CD14-positive monocyte (primary cell): ENCODE measurements around the gene SLC7A4. TPM values are rescaled to one million over a fixed set of nuclear protein-coding genes. Genes with fewer than 3 reads are reported as not detected.
"Not testable (repeated sequence)": the region's sequence is repeated elsewhere in the genome, so short reads cannot be mapped to it uniquely, and the experiment has no call there.

Experiments
- DNase-seq, 3 donors: peaks; one replicate each; pipeline ENCODE4 v3.0.0-alpha.2; 2011 to 2022
- H2AFZ ChIP-seq: 2 replicates; pipeline ENCODE4 v1.6.0; 2012; ENCODE audit warnings: mild to moderate bottlenecking, low read depth, low read length, inconsistent platforms; ENCODE audit not compliant: insufficient read depth, poor library complexity, severe bottlenecking
- H3K27ac ChIP-seq, 2 donors: 1 replicate in 1 of 2; 2 replicates in 1 of 2; pipeline ENCODE4 v1.5.1; 2012 to 2013; ENCODE audit warnings: low read length in 2 of 2, control low read depth in 1 of 2, inconsistent platforms in 1 of 2, low read depth in 1 of 2, mild to moderate bottlenecking in 1 of 2
- H3K27me3 ChIP-seq, 2 donors: one replicate each; pipeline versions ENCODE4 v1.6.0 to v1.6.1; 2011 to 2013; ENCODE audit warnings: low read length in 2 of 2; ENCODE audit not compliant: control insufficient read depth in 2 of 2, insufficient read depth in 2 of 2
- H3K36me3 ChIP-seq, 2 donors: replicated peaks in 1 of 2; 1 replicate in 1 of 2; 2 replicates in 1 of 2; pipeline versions ENCODE4 v1.5.1 to v1.6.1; 2012 to 2013; ENCODE audit warnings: low read length in 2 of 2, control low read depth in 1 of 2, inconsistent platforms in 1 of 2, mild to moderate bottlenecking in 1 of 2; ENCODE audit not compliant: insufficient read depth in 2 of 2, control insufficient read depth in 1 of 2
- H3K4me1 ChIP-seq, 2 donors: 1 replicate in 1 of 2; 2 replicates in 1 of 2; pipeline versions ENCODE4 v1.5.1 to v1.6.1; 2012 to 2013; ENCODE audit warnings: low read length in 2 of 2, control low read depth in 1 of 2, inconsistent platforms in 1 of 2, mild to moderate bottlenecking in 1 of 2, moderate library complexity in 1 of 2; ENCODE audit not compliant: insufficient read depth in 2 of 2, control insufficient read depth in 1 of 2
- H3K4me2 ChIP-seq: replicated peaks from 2 replicates; pipeline ENCODE3; 2012; ENCODE audit warnings: low read length, moderate library complexity, mild to moderate bottlenecking; ENCODE audit not compliant: poor library complexity, severe bottlenecking; ENCODE audit errors: extremely low read depth
- H3K4me3 ChIP-seq, 3 experiments: fragments of 200-600 bp in 1 of 3; sonication (generic) in 1 of 3; replicated peaks in 1 of 3; 1 replicate in 2 of 3; 2 replicates in 1 of 3; pipeline ENCODE4 v1.5.1; 2011 to 2013; ENCODE audit warnings: low read length in 3 of 3, mild to moderate bottlenecking in 3 of 3, control low read depth in 2 of 3, low read depth in 2 of 3, inconsistent platforms in 1 of 3, moderate library complexity in 1 of 3
- H3K79me2 ChIP-seq: 2 replicates; pipeline ENCODE4 v1.6.0; 2012; ENCODE audit warnings: mild to moderate bottlenecking, control low read depth, inconsistent platforms, low read length, moderate library complexity; ENCODE audit not compliant: insufficient read depth
- H3K9ac ChIP-seq: 2 replicates; pipeline ENCODE4 v1.6.0; 2017; ENCODE audit warnings: low read length, mild to moderate bottlenecking; ENCODE audit not compliant: insufficient read depth, poor library complexity, severe bottlenecking
- H3K9me3 ChIP-seq, 2 donors: replicated peaks in 1 of 2; 1 replicate in 1 of 2; 2 replicates in 1 of 2; pipeline versions ENCODE4 v1.5.1 to v1.6.1; 2012 to 2013; ENCODE audit warnings: low read length in 2 of 2, control low read depth in 1 of 2; ENCODE audit not compliant: control insufficient read depth in 1 of 2, insufficient read depth in 1 of 2
- H4K20me1 ChIP-seq: 2 replicates; pipeline ENCODE4 v1.6.0; 2012; ENCODE audit warnings: mild to moderate bottlenecking, low read length, control low read depth, moderate library complexity; ENCODE audit not compliant: insufficient read depth
- H3K27ac Mint-ChIP-seq, 7 donors: one replicate each; pipeline ENCODE4 v1.8.0; 2020; ENCODE audit warnings: mild to moderate bottlenecking in 7 of 7, mixed read lengths in 7 of 7, moderate library complexity in 6 of 7, inconsistent platforms in 2 of 7
- H3K27me3 Mint-ChIP-seq, 3 donors: one replicate each; pipeline ENCODE4 v1.8.0; 2021 to 2022; ENCODE audit warnings: low read depth in 3 of 3, mild to moderate bottlenecking in 3 of 3, mixed read lengths in 3 of 3, moderate library complexity in 3 of 3, inconsistent platforms in 1 of 3
- H3K36me3 Mint-ChIP-seq, 2 donors: one replicate each; pipeline ENCODE4 v1.8.0; 2020; ENCODE audit warnings: mixed read lengths in 2 of 2, inconsistent platforms in 1 of 2, mild to moderate bottlenecking in 1 of 2
- H3K4me1 Mint-ChIP-seq: one replicate; pipeline ENCODE4 v1.8.0; 2020; ENCODE audit warnings: mild to moderate bottlenecking, mixed read lengths
- H3K4me3 Mint-ChIP-seq, 2 donors: one replicate each; pipeline ENCODE4 v1.8.0; 2020; ENCODE audit warnings: mild to moderate bottlenecking in 2 of 2, mixed read lengths in 2 of 2, moderate library complexity in 1 of 2
- H3K9me3 Mint-ChIP-seq, 7 donors: one replicate each; pipeline ENCODE4 v1.8.0; 2020 to 2022; ENCODE audit warnings: mixed read lengths in 7 of 7, mild to moderate bottlenecking in 6 of 7, moderate library complexity in 6 of 7, inconsistent platforms in 2 of 7
- CTCF ChIP-seq: fragments of 200-600 bp; IDR thresholded peaks from one replicate; pipeline ENCODE4 v1.8.0; 2022; ENCODE audit warnings: antibody characterized with exemption, mild to moderate bottlenecking
- WGBS: methylation state at CpG from one replicate; pipeline ENCODE4 v1.1.5; 2013; ENCODE audit warnings: missing lambda C conversion rate; ENCODE audit not compliant: insufficient coverage; 5-methylcytosine and 5-hydroxymethylcytosine counted together
- intact Hi-C, 2 donors: fragments of 100-400 bp; cut with micrococcal nuclease; formaldehyde crosslinking; loops; one replicate each; pipeline versions ENCODE4 v1.15.0 to v1.15.1; 2023
- polyA plus RNA-seq, 3 donors: library from polyadenylated mRNA; depleted of rRNA in 1 of 3; unstranded in 2 of 3; stranded (reverse) in 1 of 3; fragments of 300-500 nt in 2 of 3; fragments of >200 nt in 1 of 3; fragmentation: Illumina TruSeq in 2 of 3; gene quantifications; 1 replicate in 2 of 3; 2 replicates in 1 of 3; pipeline ENCODE4 v1.2.3, GENCODE V29; 2012 to 2021

SLC7A4 gene
- polyA plus RNA-seq, 3 donors = not detected

- Mint-ChIP-seq H3K27ac (peak overlapping the region in 5 of 7 donors; percentile 0 to 76 (median 50)), H3K36me3 (no peaks in the 10 kb centered on the region), H3K4me1 (peaks cover 6% of the 10 kb centered on the region), H3K9me3 (peaks cover 0 to 5% (median 0%) of the 10 kb centered on the region in 7 donors), H3K4me3 (no peak overlapping the region), H3K27me3 (peaks cover 1 to 8% (median 2%) of the 10 kb centered on the region in 3 donors)
- Histone ChIP-seq H3K27ac (peak overlapping the region in 1 of 2 donors; percentile 51), H3K4me1 (peaks cover 4 to 8% of the 10 kb centered on the region in 2 donors), H3K9me3 (no peaks in the 10 kb centered on the region), H4K20me1 (no peaks in the 10 kb centered on the region), H3K9ac (no peak overlapping the region), H3K79me2 (no peaks in the 10 kb centered on the region), H3K27me3 (no peaks in the 10 kb centered on the region), H3K36me3 (no peaks in the 10 kb centered on the region), H3K4me2 (no peak overlapping the region), H2AFZ (no peak overlapping the region), H3K4me3 (no peak overlapping the region)
- no peak for DNase-seq
- 100% methylated on average over 3 of the region's 5 CpGs for WGBS
- intact Hi-C loops = no loop called here
- TF ChIP-seq CTCF = no peak
Observed at GRCh38 chr22:21073482-21073881, 41.1 kb upstream of the SLC7A4 start.

- Histone ChIP-seq H3K9ac (no peak overlapping the region), H3K79me2 (no peaks in the 10 kb centered on the region), H3K4me1 (peaks cover 4 to 8% of the 10 kb centered on the region in 2 donors), H3K4me2 (no peak overlapping the region), H4K20me1 (no peaks in the 10 kb centered on the region), H3K36me3 (no peaks in the 10 kb centered on the region), H3K4me3 (no peak overlapping the region), H3K27ac (no peak overlapping the region), H3K9me3 (no peaks in the 10 kb centered on the region), H2AFZ (no peak overlapping the region), H3K27me3 (no peaks in the 10 kb centered on the region)
- Mint-ChIP-seq H3K36me3 (no peaks in the 10 kb centered on the region), H3K9me3 (peaks cover 0 to 5% (median 0%) of the 10 kb centered on the region in 7 donors), H3K27ac (peak overlapping the region in 1 of 7 donors; percentile 50), H3K4me1 (peaks cover 6% of the 10 kb centered on the region), H3K4me3 (no peak overlapping the region), H3K27me3 (peaks cover 1 to 8% (median 2%) of the 10 kb centered on the region in 3 donors)
- WGBS = 94% methylated on average over 2 of the region's 3 CpGs
- no peak for TF ChIP-seq CTCF
- no peak for DNase-seq
- intact Hi-C loops = no loop called here
Observed at GRCh38 chr22:21073023-21073422, 40.7 kb upstream of the SLC7A4 start.

DNA sequence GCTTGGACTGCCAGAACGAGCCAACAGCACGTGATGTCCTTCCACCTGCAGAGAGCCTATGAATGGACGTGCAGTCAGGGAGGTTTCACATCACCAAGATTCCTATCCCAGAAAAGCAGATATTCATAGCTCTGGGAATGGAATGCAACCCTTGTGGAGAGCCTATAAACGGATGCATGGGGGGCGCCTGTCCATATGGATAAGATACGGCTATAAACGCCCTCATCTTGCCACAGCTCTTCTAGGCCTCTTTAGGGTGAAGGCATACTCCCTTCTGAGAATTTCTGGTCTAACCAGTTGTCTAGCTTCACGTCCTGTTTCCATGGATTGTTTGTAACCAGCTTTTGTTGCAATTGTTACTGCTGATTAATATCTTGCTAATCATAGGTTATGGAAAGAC lies 39.4 kb upstream of the SLC7A4 start:
- no CpG with 5 or more reads among the region's 8 CpGs for WGBS
- H3K27me3 Mint-ChIP-seq, H3K4me1 Mint-ChIP-seq: not testable (repeated sequence)

More for the DNA sequence above, 39.4 kb upstream of the SLC7A4 start:
- DNase-seq, intact Hi-C loops, H3K36me3 Mint-ChIP-seq, H3K27ac Mint-ChIP-seq, H3K27me3 ChIP-seq, H3K4me1 ChIP-seq, H2AFZ ChIP-seq, H3K27ac ChIP-seq, H3K9ac ChIP-seq, H4K20me1 ChIP-seq, H3K79me2 ChIP-seq, H3K4me3 Mint-ChIP-seq, H3K9me3 ChIP-seq, H3K4me3 ChIP-seq, H3K36me3 ChIP-seq, H3K9me3 Mint-ChIP-seq, H3K4me2 ChIP-seq: not testable (repeated sequence)
